K562 (cell line): ENCODE measurements around the gene TAF3. TPM values are rescaled to one million over a fixed set of nuclear protein-coding genes. Genes with fewer than 3 reads are reported as not detected.
A peak's percentile ranks its signal among the peaks of the same experiment; 100 is the strongest.

Experiments
- ATF1 ChIP-seq, 2 experiments: fragments of 450-650 bp in 1 of 2; IDR thresholded peaks; 2 replicates each; pipeline ENCODE4 v1.6.1; 2016; ENCODE audit warnings: missing compliant biosample characterization in 1 of 2, missing genetic modification characterization in 1 of 2
- BHLHE40 ChIP-seq: IDR thresholded peaks from 2 replicates; pipeline ENCODE4 v1.6.1; 2011; ENCODE audit warnings: low read length, improper control_type of control experiment
- CBX5 ChIP-seq: IDR thresholded peaks from 2 replicates; pipeline ENCODE4 v1.6.1; 2014; ENCODE audit warnings: low read depth, borderline replicate concordance
- CSDE1 ChIP-seq, 2 experiments: fragments of 450-650 bp; IDR thresholded peaks; 2 replicates each; pipeline ENCODE4 v1.6.1; 2016; ENCODE audit warnings: mild to moderate bottlenecking in 1 of 2
- GABPB2 ChIP-seq: fragments of 250-450 bp; sonication (Bioruptor Pico); conservative IDR thresholded peaks from 2 replicates; pipeline ENCODE4 v1.5.1; 2021; ENCODE audit warnings: mild to moderate bottlenecking
- HDAC6 ChIP-seq: IDR thresholded peaks from 2 replicates; pipeline ENCODE4 v1.6.1; 2012; ENCODE audit warnings: low read depth, mild to moderate bottlenecking, control low read depth, inconsistent platforms, low read length, moderate library complexity
- KDM1A ChIP-seq, 2 experiments: fragments of 450-650 bp; IDR thresholded peaks; 2 replicates each; pipeline ENCODE4 v1.6.1; 2016; ENCODE audit warnings: mild to moderate bottlenecking in 2 of 2
- NR2C1 ChIP-seq, 2 experiments: fragments of 450-650 bp; IDR thresholded peaks; 2 replicates each; pipeline ENCODE4 v1.6.1; 2017; ENCODE audit warnings: mild to moderate bottlenecking in 2 of 2, antibody characterized with exemption in 1 of 2, inconsistent platforms in 1 of 2, missing compliant biosample characterization in 1 of 2, missing genetic modification characterization in 1 of 2
- PKNOX1 ChIP-seq: fragments of 450-650 bp; IDR thresholded peaks from 2 replicates; pipeline ENCODE4 v1.6.1; 2016
- RB1 ChIP-seq: fragments of 450-650 bp; IDR thresholded peaks from 2 replicates; pipeline ENCODE4 v1.6.1; 2017; ENCODE audit warnings: low read depth, mild to moderate bottlenecking
- ZBTB40 ChIP-seq, 2 experiments: fragments of 450-650 bp in 1 of 2; sonication (generic) in 1 of 2; formaldehyde crosslinking in 1 of 2; IDR thresholded peaks; 2 replicates each; pipeline versions ENCODE4 v1.7.1 to v1.9.0; 2016 to 2022; ENCODE audit warnings: inconsistent platforms in 1 of 2, mild to moderate bottlenecking in 1 of 2, missing genetic modification reagents in 1 of 2
- ZNF512 ChIP-seq: IDR thresholded peaks from 2 replicates; pipeline ENCODE4 v1.6.1; 2016; ENCODE audit warnings: missing genetic modification characterization, missing compliant biosample characterization
- polyA plus RNA-seq, 8 experiments: library from polyadenylated mRNA; depleted of rRNA in 4 of 8; stranded (reverse) in 5 of 8; unstranded in 3 of 8; fragments of >200 nt; fragmentation: Nextera tagmentation in 2 of 8; fragmentation: Illumina TruSeq in 1 of 8; extraction: Ambion mirVana in 2 of 8; extraction: Trizol in 1 of 8; gene quantifications; 2 replicates each; pipeline versions ENCODE4 v1.2.1 to v1.2.3, GENCODE V29; 2011 to 2014; ENCODE audit warnings: inconsistent platforms in 1 of 8, missing spikeins in 1 of 8
- total RNA-seq, 7 experiments: library from RNA; depleted of rRNA in 6 of 7; stranded (reverse); fragments of >200 nt in 6 of 7; fragmentation: Illumina TruSeq in 2 of 7; extraction: Trizol in 2 of 7; gene quantifications; 2 replicates each; pipeline versions ENCODE4 v1.2.1 to v1.2.3, GENCODE V29; 2011 to 2021; ENCODE audit warnings: low replicate concordance in 1 of 7

Gene TAF3
- total and polyA plus RNA-seq, 9 of the 15 experiments (the other 6 are each of a cell fraction or from before 2014, with no cell fraction given), result 1.5 to 9.9 (median 4.1) TPM

GRCh38 chr10:7853226-7853842 is 35.0 kb downstream of the TAF3 start (continued):
- TF ChIP-seq ZBTB40 (IDR thresholded peaks at IDR 0.05) (peak; percentile 93), ZBTB40 (CRISPR knock-in tag; IDR thresholded peaks at IDR 0.05) (0 out of 2 replicates have a peak, but pooled peaks have one; percentile 24), ZNF512 (no peak), CSDE1 (IDR thresholded peaks at IDR 0.05) (no peak), RB1 (no peak), BHLHE40 (peak; percentile 57), GABPB2 (CRISPR knock-in tag) (no peak), ATF1 (CRISPR knock-in tag; IDR thresholded peaks at IDR 0.05) (no peak), ATF1 (tag; IDR thresholded peaks at IDR 0.05) (peak; percentile 14; the same call in 1 of the 2 replicates), NR2C1 (IDR thresholded peaks at IDR 0.05) (no peak), NR2C1 (tag; IDR thresholded peaks at IDR 0.05) (peak; percentile 39; the same call in 1 of the 2 replicates), PKNOX1 (peak; percentile 48; the same call in 1 of the 2 replicates), KDM1A (IDR thresholded peaks at IDR 0.05) (no peak), CBX5 (no peak), HDAC6 (no peak)
